Measurements from ENCODE around the gene PPP1R12A.

Gene PPP1R12A

GRCh38 chr12:79934281-79935020 is 446 bp downstream of the PPP1R12A start:
- peak; percentile 82 for DNase-seq

GRCh38 chr12:79933532-79934264 is 1.2 kb downstream of the PPP1R12A start:
- DNase-seq, result peak; percentile 32

- no peak for DNase-seq
Observed at GRCh38 chr12:79933043-79933442, 1.9 kb downstream of the PPP1R12A start.

- no peak for DNase-seq
Observed at GRCh38 chr12:79932357-79932756, 2.5 kb downstream of the PPP1R12A start.

- DNase-seq, result no peak
Observed at GRCh38 chr12:79929065-79929464, 5.8 kb downstream of the PPP1R12A start.

GRCh38 chr12:79927772-79928474 is 7.0 kb downstream of the PPP1R12A start:
- DNase-seq, result peak; percentile 21

- no peak for DNase-seq
Observed at GRCh38 chr12:79926951-79927350, 7.9 kb downstream of the PPP1R12A start.

GRCh38 chr12:79925492-79925891 is 9.4 kb downstream of the PPP1R12A start:
- no peak for DNase-seq

GRCh38 chr12:79921786-79922185 is 13.1 kb downstream of the PPP1R12A start:
- DNase-seq, result no peak

- DNase-seq, result no peak
Observed at GRCh38 chr12:79920421-79921238, 14.3 kb downstream of the PPP1R12A start.

- DNase-seq, result no peak
Observed at GRCh38 chr12:79919762-79920161, 15.1 kb downstream of the PPP1R12A start.

- no peak for DNase-seq
Observed at GRCh38 chr12:79916826-79917225, 18.1 kb downstream of the PPP1R12A start.

- no peak for DNase-seq
Observed at GRCh38 chr12:79911889-79912656, 22.8 kb downstream of the PPP1R12A start.

GRCh38 chr12:79908366-79908765 is 26.5 kb downstream of the PPP1R12A start:
- DNase-seq, result no peak

GRCh38 chr12:79901506-79901905 is 33.4 kb downstream of the PPP1R12A start:
- no peak for DNase-seq

- DNase-seq, result no peak
Observed at GRCh38 chr12:79900951-79901350, 33.9 kb downstream of the PPP1R12A start.

- DNase-seq, result no peak
Observed at GRCh38 chr12:79900199-79900598, 34.7 kb downstream of the PPP1R12A start.

- no peak for DNase-seq
Observed at GRCh38 chr12:79897617-79898016, 37.3 kb downstream of the PPP1R12A start.

- no peak for DNase-seq
Observed at GRCh38 chr12:79895804-79896203, 39.1 kb downstream of the PPP1R12A start.

- DNase-seq, result no peak
Observed at GRCh38 chr12:79895071-79895470, 39.8 kb downstream of the PPP1R12A start.

GRCh38 chr12:79891506-79892162 is 43.3 kb downstream of the PPP1R12A start:
- DNase-seq, result no peak

Data from femur (tissue), 1 donor.